NB4 (cell line): ENCODE results near the gene FAM241A.

ENCODE experiments used
- CTCF ChIP-seq: IDR thresholded peaks from one replicate; pipeline ENCODE4 v1.5.1; 2012; ENCODE audit warnings: low read depth, low read length
- POLR2A ChIP-seq: IDR thresholded peaks from 2 replicates; pipeline ENCODE4 v1.6.1; 2011; ENCODE audit warnings: mild to moderate bottlenecking; ENCODE audit not compliant: insufficient read length; ENCODE audit errors: extremely low read depth

DNA sequence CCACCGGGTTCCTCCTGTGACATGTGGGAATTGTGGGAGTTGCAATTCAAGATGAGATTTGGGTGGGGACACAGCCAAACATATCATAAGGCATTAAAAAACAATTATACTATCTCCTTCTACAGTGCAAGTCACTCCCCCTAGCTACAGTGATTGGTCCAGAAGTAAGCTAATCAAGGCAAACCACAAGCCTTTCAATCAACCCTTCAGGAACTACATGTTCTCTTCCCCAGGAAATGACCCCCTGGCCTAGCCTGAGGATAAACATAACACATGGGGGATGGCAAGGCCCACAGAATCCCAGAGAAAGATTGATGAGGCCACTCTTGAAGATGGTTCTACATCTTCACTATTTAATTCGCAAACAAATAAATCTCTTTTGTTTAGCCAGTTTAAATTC, 25.2 kb upstream of the FAM241A start:
- TF ChIP-seq CTCF (no peak), POLR2A (no peak)
